Inflammatory macrophage treated with lipopolysaccharide for 4 hours (primary cell): Measurements from ENCODE around the gene AIM2.
"Not testable (repeated sequence)": the region's sequence is repeated elsewhere in the genome, so short reads cannot be mapped to it uniquely, and the experiment has no call there.

Experiments used
- DNase-seq: peaks from one replicate; pipeline ENCODE4 v3.0.0-alpha.2; 2020

Gene AIM2

DNA sequence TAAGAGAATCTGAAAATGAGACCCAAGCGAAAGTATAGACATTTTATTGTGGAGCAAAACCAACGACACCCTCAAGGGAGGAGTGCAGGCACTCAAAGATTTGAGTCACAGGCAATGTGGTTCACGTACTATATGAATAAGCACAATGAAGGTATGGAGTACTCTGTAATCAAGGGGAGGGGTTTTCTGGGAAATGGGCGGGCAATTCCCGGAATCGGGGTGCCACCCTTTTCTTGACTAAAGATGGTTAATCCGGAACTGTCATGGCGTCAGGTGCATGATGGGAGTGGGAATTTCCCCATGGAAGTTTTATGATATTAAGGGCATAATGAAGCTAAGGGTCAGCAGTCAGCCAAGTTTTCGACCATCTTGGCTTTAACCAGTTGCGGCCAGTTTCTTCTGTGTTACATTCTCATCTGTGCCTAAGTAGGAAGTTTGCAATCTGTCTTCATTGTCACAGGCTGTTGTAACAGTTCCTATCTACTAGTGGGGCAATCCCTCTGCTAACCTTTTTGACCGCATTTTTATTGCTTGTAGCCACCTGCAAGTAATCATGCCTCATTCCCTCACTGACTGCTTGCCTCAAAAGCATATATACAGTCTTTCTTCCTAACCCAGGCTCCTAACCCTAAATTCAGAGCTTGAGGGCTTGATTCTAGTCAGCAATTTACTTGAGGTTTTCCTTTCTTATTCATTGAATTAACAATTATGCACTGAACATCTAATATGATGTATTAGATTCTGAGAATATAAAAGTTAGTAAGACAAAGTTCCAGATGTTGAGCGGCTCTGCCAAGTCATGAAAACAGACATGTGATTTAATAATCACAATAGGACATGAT, 775 bp upstream of the AIM2 start:
- DNase-seq = peak; percentile 95

DNA sequence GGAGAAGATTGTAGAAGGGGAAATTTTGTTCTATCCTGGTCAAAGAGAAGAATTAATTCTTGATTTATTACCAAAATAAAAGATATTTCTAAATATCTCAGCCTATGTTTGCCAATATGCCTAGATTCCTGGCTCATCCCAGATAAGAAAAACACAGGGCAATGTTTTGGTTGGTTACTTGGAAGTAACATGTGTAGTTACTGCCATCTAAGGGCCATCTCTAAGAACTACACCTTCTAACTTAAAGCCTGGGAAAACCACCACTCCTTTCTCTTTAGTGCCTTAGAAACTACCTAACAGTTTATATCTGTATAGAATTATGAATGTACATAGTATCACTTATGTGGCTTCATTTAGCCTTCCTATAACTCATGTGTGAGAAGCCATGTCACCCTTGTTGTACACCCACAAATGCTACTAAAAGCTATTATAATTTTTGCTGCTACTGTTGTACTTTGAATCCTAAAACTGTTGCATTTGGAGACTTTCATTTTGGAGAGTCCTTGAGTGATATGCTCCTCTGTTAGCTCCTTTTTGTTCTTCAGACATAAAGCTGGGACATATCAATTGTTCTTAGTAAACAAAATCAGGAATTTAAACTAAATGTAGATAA, 4.5 kb downstream of the AIM2 start:
- DNase-seq = peak; percentile 72

DNA sequence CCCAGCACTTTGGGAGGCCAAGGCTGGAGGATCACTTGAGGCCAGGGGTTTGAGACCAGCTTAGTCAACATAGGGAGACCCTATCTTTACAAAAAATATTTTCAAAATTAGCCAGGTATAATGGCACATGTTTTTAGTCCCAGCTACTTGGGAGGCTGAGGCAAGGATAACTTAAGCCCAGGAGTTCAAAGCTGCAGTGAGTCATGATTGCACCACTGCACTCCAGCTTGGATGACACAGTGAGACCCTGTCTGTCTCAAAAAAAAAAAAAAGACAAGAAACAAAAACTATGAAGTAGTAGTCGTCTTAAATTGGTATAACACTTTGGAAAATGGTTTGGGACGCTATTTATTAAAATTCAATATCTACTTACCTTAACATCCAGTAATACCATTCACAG, 7.7 kb downstream of the AIM2 start:
- DNase-seq = peak; percentile 76

DNA sequence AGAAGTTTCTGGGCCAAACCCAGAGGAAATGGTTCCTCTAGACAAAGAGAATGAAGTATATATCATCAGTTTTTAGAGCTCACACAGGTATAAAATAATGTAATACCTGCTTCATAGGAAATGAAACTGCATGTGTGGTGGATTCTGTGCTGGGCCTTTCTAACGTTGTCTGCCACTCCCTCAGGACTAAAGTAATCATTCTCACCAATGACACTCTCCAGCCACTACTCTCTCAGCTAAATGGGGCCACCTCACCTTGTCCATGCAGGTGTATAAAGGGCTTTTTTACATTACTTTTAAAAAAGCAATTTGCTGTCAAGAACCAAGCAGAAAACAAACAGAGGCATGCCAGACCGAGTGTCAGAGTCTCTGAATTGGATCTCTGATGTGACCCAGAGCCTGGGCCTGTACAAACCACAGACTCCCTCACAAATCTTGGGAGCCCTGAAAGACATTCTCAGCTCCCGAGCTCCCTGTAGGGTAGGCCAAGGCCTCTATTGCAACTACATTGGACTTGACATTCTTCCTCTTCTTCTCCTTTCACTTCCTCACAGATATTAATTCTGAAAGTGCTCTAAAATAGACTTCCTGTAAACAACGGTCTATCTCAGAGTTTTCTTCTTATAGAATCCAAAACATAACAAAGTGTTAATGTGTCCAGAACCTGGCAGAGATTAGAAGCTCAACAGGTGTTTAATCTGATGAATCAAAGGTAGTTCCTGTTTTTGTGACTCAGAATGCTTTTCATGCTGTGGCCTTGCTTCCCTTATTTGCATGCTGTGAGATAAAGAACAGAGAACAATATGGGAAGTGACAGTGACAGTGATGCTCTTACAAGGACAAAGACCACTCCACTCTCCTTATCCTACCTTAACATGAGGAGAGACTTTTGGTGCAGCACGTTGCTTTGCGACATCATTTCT, 8.6 kb downstream of the AIM2 start:
- DNase-seq = peak; percentile 89

DNA sequence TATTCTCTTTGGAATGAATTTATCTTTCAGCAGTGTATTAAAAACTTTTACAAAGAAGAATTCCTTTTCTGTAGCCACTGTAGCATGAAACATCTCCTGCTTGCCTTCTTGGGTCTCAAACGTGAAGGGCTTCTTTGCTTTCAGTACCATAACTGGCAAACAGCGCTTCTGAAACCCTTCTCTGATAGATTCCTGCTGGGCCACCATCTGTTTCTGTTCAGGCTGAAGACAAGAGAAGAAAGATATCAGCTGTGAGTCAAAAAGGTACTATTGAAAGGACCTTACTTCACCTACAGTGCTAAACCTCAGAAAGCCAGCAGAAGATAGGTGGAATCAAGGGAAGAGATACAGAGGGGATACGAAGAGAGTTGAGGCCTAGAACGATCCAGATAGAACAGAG, 10.5 kb downstream of the AIM2 start:
- DNase-seq = no peak

DNA sequence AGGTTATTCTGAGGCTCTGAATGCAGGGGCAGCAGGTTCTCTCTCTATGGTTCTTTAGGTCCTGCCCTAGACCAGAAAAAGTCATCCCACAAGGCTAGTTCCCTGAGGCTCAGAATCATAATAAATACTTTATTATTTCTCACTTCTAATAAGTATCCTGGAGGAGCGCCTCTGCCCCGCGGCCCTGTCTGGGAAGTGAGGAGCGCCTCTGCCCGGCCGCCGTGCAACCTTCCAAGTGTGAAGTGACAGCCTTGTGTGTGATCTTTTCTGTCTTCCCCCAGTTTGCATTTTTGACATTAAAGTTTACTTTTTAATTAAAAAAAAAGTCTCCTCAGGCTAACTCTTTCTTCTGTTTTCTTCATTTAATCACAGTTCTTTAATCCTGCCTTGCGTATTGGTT, 11.5 kb downstream of the AIM2 start:
- no peak for DNase-seq

DNA sequence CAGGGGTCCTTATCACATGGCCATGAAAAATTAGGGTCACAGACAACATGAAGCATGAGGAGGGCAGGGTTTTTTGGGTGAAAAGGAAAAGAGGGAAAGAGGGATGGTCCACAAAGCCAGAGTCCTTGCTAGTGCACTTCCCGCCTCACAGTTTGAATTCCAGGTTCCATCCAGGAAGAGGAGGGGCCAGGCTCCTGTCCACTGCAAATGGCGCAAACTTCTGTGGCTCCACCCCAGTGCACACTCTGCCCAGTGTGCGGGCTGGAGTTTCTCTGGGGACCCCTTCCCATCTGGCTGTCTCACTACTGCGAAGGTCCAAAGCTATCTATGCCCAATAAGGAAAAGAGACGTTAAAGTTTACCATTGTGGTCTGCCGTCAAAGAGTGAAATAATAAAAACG, 17.8 kb downstream of the AIM2 start:
- DNase-seq = no peak

DNA sequence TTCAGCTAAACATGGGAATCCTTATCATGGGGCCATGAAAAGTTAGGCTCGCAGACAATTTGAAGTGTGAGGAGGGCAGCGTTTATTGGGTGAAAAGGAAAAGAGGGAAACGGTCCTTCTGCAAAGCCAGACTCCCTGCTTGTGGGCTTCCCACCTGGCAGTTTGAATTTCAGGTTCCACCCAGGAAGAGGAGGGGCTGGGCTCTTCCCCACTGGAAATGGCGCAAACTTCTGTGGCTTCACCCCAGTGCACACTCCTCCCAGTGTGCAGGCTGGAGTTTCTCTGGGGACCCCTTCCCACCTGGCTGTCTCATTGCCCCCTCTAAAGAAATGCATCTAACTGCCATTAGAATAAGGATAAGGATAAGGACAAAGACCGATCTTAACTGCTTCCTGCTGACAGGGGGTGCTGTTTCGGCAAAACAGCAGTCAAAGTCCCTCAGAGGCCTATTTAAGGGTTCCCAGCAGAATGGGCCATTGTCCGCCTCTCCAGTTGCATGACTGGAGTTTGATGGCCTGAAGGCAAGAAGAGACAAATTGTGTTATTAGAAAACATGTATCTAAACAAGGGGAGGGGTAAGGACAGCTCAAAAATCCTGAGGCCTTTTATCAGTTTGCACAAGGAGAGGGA, 20.4 kb downstream of the AIM2 start:
- DNase-seq = no peak

DNA sequence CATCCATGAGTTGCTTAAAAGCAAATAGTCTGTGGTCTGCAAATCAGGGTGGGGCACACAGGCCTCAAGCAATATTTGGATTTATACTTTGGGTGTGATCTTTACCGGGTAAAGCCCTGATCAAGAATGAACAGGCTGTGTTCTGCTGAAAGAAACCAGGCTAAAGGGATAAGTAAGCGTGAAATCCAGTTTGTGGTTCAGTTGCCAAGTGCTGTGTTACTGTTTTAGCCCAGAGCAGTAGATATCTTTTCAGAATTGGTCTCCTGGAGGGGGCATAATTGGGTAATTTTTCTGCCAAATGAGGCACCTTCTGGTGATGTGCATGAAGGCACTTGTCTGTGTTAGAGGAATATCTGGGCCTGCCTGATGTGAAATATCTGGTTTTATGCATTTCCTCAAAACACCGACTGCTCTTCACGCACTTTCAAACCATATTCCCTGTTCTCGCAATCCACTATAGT, 21.4 kb downstream of the AIM2 start:
- peak; percentile 42 for DNase-seq

DNA sequence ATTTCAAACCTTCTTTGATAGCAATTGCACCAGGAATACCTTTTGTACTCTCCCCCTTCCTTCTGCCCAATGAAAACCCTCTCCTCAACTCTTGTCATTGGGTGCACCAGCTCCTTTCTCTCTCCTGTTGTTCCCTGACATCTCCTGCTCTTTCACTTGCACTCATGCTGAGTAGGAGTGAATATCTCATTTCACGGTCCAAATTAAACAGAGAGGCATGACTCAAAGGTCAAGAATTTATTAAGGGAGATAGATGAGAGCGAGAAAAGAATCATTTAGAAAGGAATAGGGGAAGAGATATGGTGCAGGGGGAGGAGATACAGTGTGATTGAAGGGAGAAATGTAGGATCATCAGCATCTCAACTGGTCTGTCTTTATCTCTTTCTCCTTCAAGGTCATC, 22.1 kb downstream of the AIM2 start:
- DNase-seq = no peak

DNA sequence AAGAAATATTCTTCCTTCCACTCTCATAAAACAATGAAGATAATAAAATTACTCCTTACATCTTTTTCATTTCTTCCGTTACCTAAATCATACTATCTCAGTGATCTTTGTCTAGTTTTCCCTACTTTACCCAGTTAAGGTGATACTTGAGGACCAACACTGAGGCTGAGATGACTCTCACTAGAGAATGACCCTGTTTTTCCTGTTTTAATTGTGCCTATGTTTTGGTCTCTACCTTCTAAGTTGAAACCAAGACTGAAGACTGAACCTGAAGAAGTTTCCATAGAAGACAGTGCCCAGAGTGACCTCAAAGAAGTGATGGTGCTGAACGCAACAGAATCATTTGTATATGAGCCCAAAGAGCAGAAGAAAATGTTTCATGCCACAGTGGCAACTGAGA, 25.1 kb downstream of the AIM2 start:
- DNase-seq = no peak

DNA sequence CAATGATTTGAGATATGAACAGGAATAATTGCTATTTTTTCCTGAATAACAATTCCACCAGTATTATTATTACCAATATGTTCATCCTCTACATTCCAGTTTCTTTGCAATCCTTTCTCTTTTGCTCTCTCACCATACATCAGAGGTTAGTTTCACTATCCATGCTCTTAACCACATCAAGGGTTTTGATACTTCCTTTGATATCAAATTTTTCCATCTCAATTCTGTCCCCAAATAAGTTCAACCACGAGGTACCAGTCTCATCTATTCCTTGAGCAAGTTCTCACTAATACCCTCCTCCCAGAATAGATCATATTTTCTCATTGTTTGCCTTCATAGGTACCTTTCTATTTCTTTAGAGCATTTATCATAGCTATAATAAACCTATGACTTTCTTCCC, 30.1 kb downstream of the AIM2 start:
- DNase-seq = not testable (repeated sequence)

DNA sequence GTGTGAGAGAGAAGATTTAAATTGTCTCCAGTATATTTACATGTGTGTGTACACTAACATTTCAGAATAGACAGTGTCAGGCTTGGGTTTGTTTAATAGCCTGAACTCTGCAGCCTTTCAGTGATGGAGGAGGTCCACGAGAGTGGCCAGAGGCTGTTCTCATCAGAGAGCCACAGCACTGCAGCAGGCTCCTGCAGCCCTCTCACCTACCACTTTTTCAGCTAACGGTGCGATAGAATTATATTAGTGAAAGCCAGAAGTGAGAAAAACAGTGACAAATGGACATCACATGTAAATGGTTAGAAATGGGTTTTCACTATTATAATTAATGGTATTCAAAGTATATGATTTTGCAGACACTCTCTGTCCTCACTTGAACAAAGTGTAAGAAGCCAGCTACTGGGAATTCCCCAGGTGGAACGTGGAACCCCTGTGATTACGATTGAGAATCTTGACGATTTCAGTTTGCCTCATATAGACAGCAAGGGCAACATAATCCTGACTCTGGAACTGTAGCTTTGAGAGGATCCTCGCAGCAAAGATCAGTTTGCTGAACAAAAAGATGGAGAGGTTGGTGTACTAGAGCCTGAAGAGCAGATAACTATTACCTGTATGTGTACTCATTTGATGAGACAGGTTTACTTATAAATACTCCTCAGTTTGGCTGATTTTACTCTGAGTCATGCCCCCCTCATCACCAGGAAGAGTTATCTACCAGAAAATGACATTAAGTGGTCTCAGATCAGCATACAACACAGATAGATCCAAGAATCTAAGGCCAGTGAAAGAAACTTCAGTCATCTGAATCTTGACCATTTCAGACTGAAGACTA, 35.5 kb downstream of the AIM2 start:
- no peak for DNase-seq

DNA sequence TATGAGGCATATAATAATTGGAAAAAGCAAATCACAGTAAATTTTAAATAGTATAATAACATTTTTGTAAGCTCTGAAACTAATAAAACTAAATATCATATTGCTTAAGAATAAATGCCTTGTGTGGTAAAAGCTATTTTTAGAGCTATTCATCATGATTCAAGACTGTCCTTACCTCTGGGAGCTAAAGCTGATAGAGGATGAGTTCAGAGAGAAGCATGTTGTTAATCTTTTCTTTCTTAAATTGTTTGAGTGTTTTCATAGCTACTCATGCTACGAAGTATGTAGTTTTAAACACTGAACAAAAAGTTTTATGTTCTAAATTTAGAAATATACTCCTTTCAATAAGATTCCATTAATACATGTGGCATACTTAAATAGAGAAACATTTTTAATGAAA, 36.4 kb downstream of the AIM2 start:
- DNase-seq = no peak

DNA sequence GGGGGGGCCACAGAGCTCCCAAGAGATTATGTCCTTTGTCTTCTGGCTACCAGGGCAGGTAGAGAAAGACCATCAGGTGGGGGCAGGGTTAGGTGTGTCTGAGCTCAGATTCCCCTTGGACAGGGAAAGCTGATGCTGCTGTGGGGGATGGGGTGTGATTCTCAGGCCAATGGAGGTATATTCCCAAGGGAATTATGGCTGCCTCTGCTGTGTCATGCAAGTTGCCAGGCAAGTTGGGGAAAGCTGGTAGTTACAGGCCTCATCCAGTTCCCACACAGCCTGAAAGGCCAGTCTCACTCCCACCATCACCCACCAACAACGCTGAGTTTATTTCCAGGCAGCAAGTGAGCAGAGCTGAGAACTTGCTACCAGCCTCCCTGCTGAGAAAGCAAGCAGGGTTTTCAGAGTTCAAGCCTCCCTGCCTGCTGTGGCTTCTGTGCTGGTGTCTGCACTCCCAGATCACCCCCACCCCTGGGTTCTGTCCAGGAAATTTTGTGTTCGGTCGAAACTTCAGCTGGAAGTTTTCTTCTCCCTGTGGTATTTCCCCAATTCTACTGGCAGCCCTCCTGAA, 45.6 kb downstream of the AIM2 start:
- DNase-seq = no peak

DNA sequence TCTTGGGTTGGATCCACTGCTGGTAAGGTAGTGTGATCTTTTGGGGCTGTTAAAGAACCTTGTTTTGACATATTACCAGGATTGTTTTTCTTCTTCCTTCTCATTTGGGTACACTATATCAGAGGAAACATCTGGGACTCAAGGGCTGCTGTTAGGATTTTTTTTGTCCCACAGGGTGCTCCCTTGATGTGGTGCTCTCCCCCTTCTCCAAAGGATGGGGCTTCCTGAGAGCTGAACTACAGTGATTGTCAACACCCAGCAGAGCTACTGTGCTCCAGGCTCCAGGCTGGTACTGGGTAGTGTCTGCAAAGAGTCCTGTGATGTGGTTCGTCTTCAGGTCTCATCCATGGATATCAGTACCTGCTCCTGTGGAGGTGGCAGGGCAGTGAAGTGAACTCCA, 46.3 kb downstream of the AIM2 start:
- DNase-seq = no peak

DNA sequence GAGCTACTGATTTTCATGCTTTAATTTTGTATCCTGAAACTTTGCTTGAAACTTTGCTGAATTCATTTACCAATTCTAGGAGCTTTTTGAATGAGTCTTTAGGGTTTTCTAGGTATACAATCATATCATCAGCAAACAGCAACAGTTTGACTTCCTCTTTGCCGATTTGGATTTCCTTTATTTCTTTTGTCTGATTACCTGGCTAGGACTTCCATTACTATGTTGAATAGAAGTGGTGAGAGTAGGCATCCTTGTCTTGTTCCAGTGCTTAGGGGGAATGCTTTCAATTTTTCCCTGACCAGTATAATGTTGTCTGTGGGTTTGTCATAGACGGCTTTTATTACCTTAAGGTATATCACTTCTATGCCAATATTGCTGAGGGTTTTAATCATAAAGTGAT, 49.7 kb downstream of the AIM2 start:
- not testable (repeated sequence) for DNase-seq

DNA sequence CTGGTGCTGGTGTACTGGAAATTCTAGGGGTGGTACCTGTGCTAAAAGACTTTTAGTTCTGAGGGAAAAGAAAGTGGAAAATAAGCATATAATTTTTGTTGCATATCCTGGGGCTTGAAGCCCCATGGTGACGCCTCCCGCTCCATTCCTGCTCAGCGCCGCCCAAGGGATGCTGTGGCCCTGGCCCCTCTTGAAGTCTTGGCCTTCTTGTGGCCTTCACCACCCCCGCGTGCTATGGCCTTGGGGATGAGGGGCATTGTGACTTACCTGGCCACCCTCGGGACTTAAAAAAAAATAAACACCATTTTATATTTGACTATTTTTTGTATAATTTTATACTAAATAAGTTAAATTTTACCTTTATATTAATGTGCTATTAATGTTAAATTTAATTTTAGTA, 51.5 kb downstream of the AIM2 start:
- no peak for DNase-seq

DNA sequence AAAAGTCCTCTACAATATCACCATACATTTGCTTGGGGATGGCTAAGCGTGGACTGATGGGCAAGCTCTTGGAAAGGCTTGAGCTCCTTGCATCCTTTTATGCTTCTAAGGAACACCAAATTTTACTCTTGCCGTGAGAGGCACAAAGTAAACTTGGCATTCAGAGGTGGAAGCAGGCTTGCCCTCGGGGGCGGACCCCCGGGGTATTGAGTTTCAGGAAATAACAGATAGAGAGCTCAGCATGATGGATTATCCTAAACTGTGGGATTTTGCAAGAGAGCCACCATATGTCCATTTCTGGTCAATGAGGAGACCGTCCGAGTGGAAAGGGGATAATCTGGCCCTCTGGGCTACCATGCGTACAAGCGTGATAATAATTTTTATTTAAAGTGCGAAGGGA, 52.8 kb downstream of the AIM2 start:
- no peak for DNase-seq

DNA sequence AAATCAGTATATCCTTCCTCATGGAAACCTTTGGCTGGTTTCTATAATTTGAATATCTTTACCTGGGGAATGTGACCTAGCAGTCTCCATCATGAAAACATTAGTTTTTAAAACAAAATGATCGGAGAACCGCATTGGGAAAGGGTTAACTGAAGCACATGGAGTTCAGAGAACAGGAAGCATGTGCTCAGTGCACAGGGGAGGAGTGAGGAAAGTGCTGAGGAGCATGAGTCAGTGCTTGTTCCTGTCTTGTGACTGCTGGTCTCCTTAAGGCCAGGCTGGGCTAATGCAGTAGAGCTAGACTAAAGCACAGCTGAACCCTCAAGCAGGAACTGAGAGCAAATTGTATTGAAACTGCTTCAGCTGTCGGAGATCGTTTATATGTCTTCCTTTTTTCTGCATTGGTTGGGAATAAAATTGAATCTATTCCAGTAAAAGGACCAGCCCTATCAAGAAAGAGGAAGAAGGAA, 61.1 kb downstream of the AIM2 start:
- DNase-seq = peak; percentile 98

DNA sequence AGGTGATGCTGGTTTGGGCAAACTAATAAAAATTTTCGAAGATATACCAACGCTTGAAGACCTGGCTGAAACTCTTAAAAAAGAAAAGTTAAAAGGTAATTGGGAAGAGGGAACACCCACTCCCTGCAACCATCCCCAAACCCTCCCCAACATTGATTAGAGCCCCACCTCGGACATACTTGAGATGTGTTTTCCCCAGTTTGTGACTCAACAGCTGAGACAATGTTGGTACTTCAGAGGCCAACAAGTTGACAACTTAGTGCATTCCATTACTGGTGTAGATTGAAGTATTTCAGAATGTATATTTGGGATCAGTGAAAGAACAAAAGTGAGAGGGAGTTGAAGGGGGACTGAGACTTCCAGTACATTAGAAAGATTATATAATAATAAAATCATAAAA, 61.7 kb downstream of the AIM2 start:
- DNase-seq = no peak
